Ishikawa (cell line): ENCODE data around the gene CTSD.

Experiments used
- CEBPB ChIP-seq: IDR thresholded peaks from 2 replicates; pipeline ENCODE4 v1.6.1; 2012
- EP300 ChIP-seq: IDR thresholded peaks from 2 replicates; pipeline ENCODE4 v1.6.1; 2012; ENCODE audit warnings: borderline replicate concordance
- NFIC ChIP-seq: IDR thresholded peaks from 2 replicates; pipeline ENCODE4 v1.6.1; 2012
- RAD21 ChIP-seq: IDR thresholded peaks from 2 replicates; pipeline ENCODE4 v1.6.1; 2012; ENCODE audit warnings: low read depth
- TAF1 ChIP-seq: IDR thresholded peaks from 2 replicates; pipeline ENCODE4 v1.6.1; 2012; ENCODE audit warnings: low read depth, mild to moderate bottlenecking
- TEAD4 ChIP-seq: IDR thresholded peaks from 2 replicates; pipeline ENCODE4 v1.6.1; 2012
- TF ChIP-seq, protein P1 (sequence below): IDR thresholded peaks from 2 replicates; pipeline ENCODE4 v1.6.1; 2012
- TF ChIP-seq, protein P2 (sequence below): IDR thresholded peaks from 2 replicates; pipeline ENCODE4 v1.6.1; 2012; ENCODE audit warnings: low read depth, mild to moderate bottlenecking
- TF ChIP-seq, protein P3 (sequence below): IDR thresholded peaks from 2 replicates; pipeline ENCODE4 v1.6.1; 2012

DNA sequence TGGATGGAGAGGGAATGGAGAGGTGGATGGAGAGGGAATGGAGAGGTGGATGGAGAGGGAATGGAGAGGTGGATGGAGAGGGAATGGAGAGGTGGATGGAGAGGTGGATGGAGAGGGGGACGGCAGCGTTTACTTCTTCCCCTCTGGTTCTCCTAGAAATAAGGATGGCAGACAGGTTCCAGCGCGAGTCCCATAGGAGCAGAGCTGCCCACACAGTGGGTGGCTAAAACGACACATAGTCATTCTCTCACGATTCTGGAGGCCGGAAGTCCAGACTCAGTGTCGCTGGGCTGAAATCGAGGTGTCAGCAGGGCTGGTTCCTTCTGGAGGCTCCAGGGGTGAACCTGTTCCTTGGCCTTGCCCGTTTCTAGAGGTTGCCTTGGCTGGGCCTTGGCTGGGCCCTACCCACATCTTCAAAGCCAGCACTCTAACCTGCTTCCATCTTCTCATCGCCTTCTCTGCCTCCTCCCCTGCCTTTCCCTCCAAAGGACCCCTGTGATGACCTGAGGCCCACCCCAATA is 12.7 kb upstream of the CTSD start:
- TF ChIP-seq, protein P1, sequence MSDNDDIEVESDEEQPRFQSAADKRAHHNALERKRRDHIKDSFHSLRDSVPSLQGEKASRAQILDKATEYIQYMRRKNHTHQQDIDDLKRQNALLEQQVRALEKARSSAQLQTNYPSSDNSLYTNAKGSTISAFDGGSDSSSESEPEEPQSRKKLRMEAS = no peak
- TF ChIP-seq TAF1 (no peak), NFIC (no peak), RAD21 (no peak), TEAD4 (no peak), CEBPB (no peak), EP300 (no peak)
- TF ChIP-seq, protein P2, sequence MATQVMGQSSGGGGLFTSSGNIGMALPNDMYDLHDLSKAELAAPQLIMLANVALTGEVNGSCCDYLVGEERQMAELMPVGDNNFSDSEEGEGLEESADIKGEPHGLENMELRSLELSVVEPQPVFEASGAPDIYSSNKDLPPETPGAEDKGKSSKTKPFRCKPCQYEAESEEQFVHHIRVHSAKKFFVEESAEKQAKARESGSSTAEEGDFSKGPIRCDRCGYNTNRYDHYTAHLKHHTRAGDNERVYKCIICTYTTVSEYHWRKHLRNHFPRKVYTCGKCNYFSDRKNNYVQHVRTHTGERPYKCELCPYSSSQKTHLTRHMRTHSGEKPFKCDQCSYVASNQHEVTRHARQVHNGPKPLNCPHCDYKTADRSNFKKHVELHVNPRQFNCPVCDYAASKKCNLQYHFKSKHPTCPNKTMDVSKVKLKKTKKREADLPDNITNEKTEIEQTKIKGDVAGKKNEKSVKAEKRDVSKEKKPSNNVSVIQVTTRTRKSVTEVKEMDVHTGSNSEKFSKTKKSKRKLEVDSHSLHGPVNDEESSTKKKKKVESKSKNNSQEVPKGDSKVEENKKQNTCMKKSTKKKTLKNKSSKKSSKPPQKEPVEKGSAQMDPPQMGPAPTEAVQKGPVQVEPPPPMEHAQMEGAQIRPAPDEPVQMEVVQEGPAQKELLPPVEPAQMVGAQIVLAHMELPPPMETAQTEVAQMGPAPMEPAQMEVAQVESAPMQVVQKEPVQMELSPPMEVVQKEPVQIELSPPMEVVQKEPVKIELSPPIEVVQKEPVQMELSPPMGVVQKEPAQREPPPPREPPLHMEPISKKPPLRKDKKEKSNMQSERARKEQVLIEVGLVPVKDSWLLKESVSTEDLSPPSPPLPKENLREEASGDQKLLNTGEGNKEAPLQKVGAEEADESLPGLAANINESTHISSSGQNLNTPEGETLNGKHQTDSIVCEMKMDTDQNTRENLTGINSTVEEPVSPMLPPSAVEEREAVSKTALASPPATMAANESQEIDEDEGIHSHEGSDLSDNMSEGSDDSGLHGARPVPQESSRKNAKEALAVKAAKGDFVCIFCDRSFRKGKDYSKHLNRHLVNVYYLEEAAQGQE = no peak
- TF ChIP-seq, protein P3, sequence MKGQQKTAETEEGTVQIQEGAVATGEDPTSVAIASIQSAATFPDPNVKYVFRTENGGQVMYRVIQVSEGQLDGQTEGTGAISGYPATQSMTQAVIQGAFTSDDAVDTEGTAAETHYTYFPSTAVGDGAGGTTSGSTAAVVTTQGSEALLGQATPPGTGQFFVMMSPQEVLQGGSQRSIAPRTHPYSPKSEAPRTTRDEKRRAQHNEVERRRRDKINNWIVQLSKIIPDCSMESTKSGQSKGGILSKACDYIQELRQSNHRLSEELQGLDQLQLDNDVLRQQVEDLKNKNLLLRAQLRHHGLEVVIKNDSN = no peak
